GM23248 (cell line): ENCODE data around the gene ARHGAP36.

Experiments used
- EZH2 ChIP-seq: fragments of 200-600 bp; sonication (generic); IDR thresholded peaks from 2 replicates; pipeline ENCODE4 v1.6.1; 2018; ENCODE audit warnings: antibody characterized with exemption, mild to moderate bottlenecking; ENCODE audit not compliant: insufficient read depth, poor library complexity, severe bottlenecking
- EZH2phosphoT487 ChIP-seq: fragments of 200-600 bp; sonication (generic); IDR thresholded peaks from 2 replicates; pipeline ENCODE4 v1.6.1; 2018; ENCODE audit warnings: antibody characterized with exemption, moderate library complexity, mild to moderate bottlenecking, low read depth; ENCODE audit not compliant: insufficient read depth

DNA sequence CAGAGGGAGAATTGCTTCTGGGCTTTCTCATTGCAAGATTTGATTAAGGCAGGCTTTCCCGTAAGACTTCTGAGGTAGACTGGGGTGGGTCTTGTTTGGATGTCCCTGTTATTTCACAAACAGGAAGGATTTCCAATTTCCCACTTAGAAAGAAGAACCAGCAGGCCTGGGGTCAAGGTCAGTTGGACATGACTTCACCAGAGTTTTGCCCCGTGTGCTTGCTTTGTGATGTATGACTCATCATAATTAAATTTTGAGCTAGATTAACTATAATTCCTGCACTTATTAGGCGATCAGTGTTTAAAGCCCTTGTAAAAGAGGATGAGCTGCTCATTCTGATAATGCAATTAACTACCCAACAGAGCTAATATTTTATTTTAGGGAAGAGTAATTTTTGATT is 32.8 kb upstream of the ARHGAP36 start:
- no peak for TF ChIP-seq EZH2
- no peak for TF ChIP-seq EZH2phosphoT487
